GM18505 (cell line): ENCODE data around the gene STAC3.
"Not testable (repeated sequence)": the region's sequence is repeated elsewhere in the genome, so short reads cannot be mapped to it uniquely, and the experiment has no call there.

ENCODE experiments used
- ATAC-seq: cut with Tn5 transposase; IDR thresholded peaks from one replicate; pipeline ENCODE4 v1.9.1; 2021; ENCODE audit not compliant: unreplicated experiment
- POLR2A ChIP-seq: IDR thresholded peaks from 4 replicates; pipeline ENCODE4 v1.6.1; 2011; ENCODE audit warnings: borderline replicate concordance; ENCODE audit not compliant: insufficient read depth, insufficient read length; ENCODE audit errors: extremely low read depth

The STAC3 gene

GRCh38 chr12:57250956-57251355 is at the start of gene STAC3:
Gene STAC3 (minus strand): TSS chr12:57251187. CDS start chr12:57249636, 1,551 bp downstream.
- no peak for ATAC-seq
- no peak for TF ChIP-seq POLR2A

- no peak for ATAC-seq
- no peak for TF ChIP-seq POLR2A
Measured at GRCh38 chr12:57299514-57300016, 48.6 kb upstream of the STAC3 start.

GRCh38 chr12:57296291-57296690 is 45.3 kb upstream of the STAC3 start:
- no peak for ATAC-seq
- TF ChIP-seq POLR2A = no peak

GRCh38 chr12:57282073-57282472 is 31.1 kb upstream of the STAC3 start:
- not testable (repeated sequence) for ATAC-seq

- peak; percentile 68 for TF ChIP-seq POLR2A
- ATAC-seq = peak; percentile 92
Measured at GRCh38 chr12:57280211-57281062, 29.4 kb upstream of the STAC3 start.

GRCh38 chr12:57278465-57279381 is 27.7 kb upstream of the STAC3 start:
- no peak for TF ChIP-seq POLR2A
- no peak for ATAC-seq

GRCh38 chr12:57276935-57277563 is 26.1 kb upstream of the STAC3 start:
- ATAC-seq = no peak
- TF ChIP-seq POLR2A = no peak

- not testable (repeated sequence) for ATAC-seq
Measured at GRCh38 chr12:57276233-57276632, 25.2 kb upstream of the STAC3 start.

GRCh38 chr12:57273516-57273915 is 22.5 kb upstream of the STAC3 start:
- ATAC-seq = no peak
- no peak for TF ChIP-seq POLR2A

GRCh38 chr12:57272337-57273151 is 21.6 kb upstream of the STAC3 start:
- no peak for TF ChIP-seq POLR2A
- ATAC-seq = no peak

- no peak for TF ChIP-seq POLR2A
- ATAC-seq = no peak
Measured at GRCh38 chr12:57270966-57271470, 20.0 kb upstream of the STAC3 start.

- no peak for TF ChIP-seq POLR2A
- ATAC-seq = no peak
Measured at GRCh38 chr12:57268264-57268663, 17.3 kb upstream of the STAC3 start.
